Measurements from ENCODE around the gene CCDC124. TPM values are rescaled to one million over a fixed set of nuclear protein-coding genes. Genes with fewer than 3 reads are reported as not detected.
A peak's percentile ranks its signal among the peaks of the same experiment; 100 is the strongest.

Gene CCDC124
- total RNA-seq, 4 donors from 2014 or later = 36.9 to 93.5 (median 41.4) TPM

GRCh38 chr19:17938092-17938845 is 5.5 kb downstream of the CCDC124 start:
- Histone ChIP-seq H3K27me3 (no peaks in the 10 kb centered on the region), H3K4me3 (no peak overlapping the region), H3K36me3 (no peaks in the 10 kb centered on the region), H3K4me1 (peaks cover 5 to 13% (median 11%) of the 10 kb centered on the region in 4 donors), H3K9me3 (no peaks in the 10 kb centered on the region), H3K27ac (no peak overlapping the region)
- 42 to 50% methylated on average over 6 to 7 of the region's 7 CpGs for WGBS, 2 donors (ENCODE audit: low coverage in 1 of 2)
- no peak for TF ChIP-seq POLR2AphosphoS5 (IDR thresholded peaks at IDR 0.05)
- peak; percentile 90 to 93 (median 91) for TF ChIP-seq CTCF (IDR thresholded peaks at IDR 0.05)
- intact Hi-C loops (cut with DNase I; ENCODE audit: low total_unique reads) (loop anchor here (2.0 kb wide), 1 partner anchor 59 kb away; no protein-coding TSS in a partner anchor), in situ Hi-C loops (cut with MboI; ENCODE audit: low pct_ligation_motif_present in 1 of 4, low pct_unique_long_range_greater_than_20kb in 1 of 4, low sequenced_read_pairs in 3 of 4) (loop anchor here (5.0 to 25.0 kb wide), 4 partner anchors 54 to 124 kb away; no protein-coding TSS in a partner anchor)
- peak; percentile 81 for DNase-seq

GRCh38 chr19:17942181-17942580 is 9.4 kb downstream of the CCDC124 start:
- Histone ChIP-seq H3K9me3 (no peaks in the 10 kb centered on the region), H3K4me3 (no peak overlapping the region), H3K27me3 (no peaks in the 10 kb centered on the region), H3K27ac (no peak overlapping the region), H3K36me3 (no peaks in the 10 kb centered on the region), H3K4me1 (peaks cover 3 to 7% (median 3%) of the 10 kb centered on the region in 4 donors)
- in situ Hi-C loops (cut with MboI; ENCODE audit: low pct_ligation_motif_present in 1 of 4, low pct_unique_long_range_greater_than_20kb in 1 of 4, low sequenced_read_pairs in 3 of 4) (loop anchor here in 2 of 4 donors (10.0 to 25.0 kb wide), 2 partner anchors 53 to 120 kb away; no protein-coding TSS in a partner anchor), intact Hi-C loops (cut with DNase I; ENCODE audit: low total_unique reads) (no loop called here)
- no peak for DNase-seq
- TF ChIP-seq CTCF (IDR thresholded peaks at IDR 0.05) (no peak), POLR2AphosphoS5 (IDR thresholded peaks at IDR 0.05) (no peak), EP300 (IDR thresholded peaks at IDR 0.05; ENCODE audit: low read depth) (no peak), POLR2A (IDR thresholded peaks at IDR 0.05) (no peak)
- WGBS, 2 donors (ENCODE audit: low coverage in 1 of 2) = 86 to 100% methylated on average over 5 to 17 of the region's 17 CpGs

- Histone ChIP-seq H3K27me3 (no peaks in the 10 kb centered on the region), H3K27ac (no peak overlapping the region), H3K36me3 (no peaks in the 10 kb centered on the region), H3K4me3 (no peak overlapping the region), H3K4me1 (peaks cover 5 to 9% (median 6%) of the 10 kb centered on the region in 4 donors), H3K9me3 (no peaks in the 10 kb centered on the region)
- DNase-seq = no peak
- intact Hi-C loops (cut with DNase I; ENCODE audit: low total_unique reads) (no loop called here), in situ Hi-C loops (cut with MboI; ENCODE audit: low pct_ligation_motif_present in 1 of 4, low pct_unique_long_range_greater_than_20kb in 1 of 4, low sequenced_read_pairs in 3 of 4) (loop anchor here in 2 of 4 donors (10.0 to 25.0 kb wide), 2 partner anchors 52 to 120 kb away; no protein-coding TSS in a partner anchor)
- 93% methylated on average over 35 of the region's 41 CpGs; no CpG with 5 or more reads in 1 of the 2 donors for WGBS, 2 donors (ENCODE audit: low coverage in 1 of 2)
- TF ChIP-seq POLR2AphosphoS5 (IDR thresholded peaks at IDR 0.05) = no peak
- TF ChIP-seq EP300 (IDR thresholded peaks at IDR 0.05; ENCODE audit: low read depth) = no peak
- no peak for TF ChIP-seq CTCF (IDR thresholded peaks at IDR 0.05)
- no peak for TF ChIP-seq POLR2A (IDR thresholded peaks at IDR 0.05)
Observed at GRCh38 chr19:17942582-17943273, 9.9 kb downstream of the CCDC124 start.

Data from transverse colon (tissue), 4 donors.